ENCODE measurements around the gene THUMPD3. TPM values are rescaled to one million over a fixed set of nuclear protein-coding genes. Genes with fewer than 3 reads are reported as not detected.

Gene THUMPD3
- total and polyA plus RNA-seq, 7 donors = 15.6 to 38.5 (median 30.9) TPM

DNA sequence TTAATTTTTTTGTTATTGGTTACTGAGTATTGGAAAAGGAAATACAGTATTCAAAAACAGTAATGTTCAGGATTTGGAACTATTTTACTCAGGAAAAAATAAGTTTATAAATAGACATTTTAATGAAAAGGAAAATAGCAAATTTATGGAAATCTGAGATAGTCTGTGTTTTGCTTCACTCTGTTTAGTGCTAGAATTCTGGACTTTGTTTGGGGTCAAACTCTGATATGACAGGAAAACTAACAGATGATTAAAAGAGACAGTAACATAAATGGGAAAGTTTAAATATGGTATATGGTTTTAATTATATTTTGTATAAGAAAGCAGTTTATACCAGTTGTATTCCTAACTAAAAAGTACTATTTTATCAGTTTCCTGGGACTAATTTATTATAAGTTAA, 52.0 kb downstream of the THUMPD3 start:
- no peak for TF ChIP-seq POLR2AphosphoS5 (IDR thresholded peaks at IDR 0.05)
- no peak for TF ChIP-seq EP300 (IDR thresholded peaks at IDR 0.05)
- TF ChIP-seq CTCF (IDR thresholded peaks at IDR 0.05) = no peak
- TF ChIP-seq POLR2A (IDR thresholded peaks at IDR 0.05) = no peak

DNA sequence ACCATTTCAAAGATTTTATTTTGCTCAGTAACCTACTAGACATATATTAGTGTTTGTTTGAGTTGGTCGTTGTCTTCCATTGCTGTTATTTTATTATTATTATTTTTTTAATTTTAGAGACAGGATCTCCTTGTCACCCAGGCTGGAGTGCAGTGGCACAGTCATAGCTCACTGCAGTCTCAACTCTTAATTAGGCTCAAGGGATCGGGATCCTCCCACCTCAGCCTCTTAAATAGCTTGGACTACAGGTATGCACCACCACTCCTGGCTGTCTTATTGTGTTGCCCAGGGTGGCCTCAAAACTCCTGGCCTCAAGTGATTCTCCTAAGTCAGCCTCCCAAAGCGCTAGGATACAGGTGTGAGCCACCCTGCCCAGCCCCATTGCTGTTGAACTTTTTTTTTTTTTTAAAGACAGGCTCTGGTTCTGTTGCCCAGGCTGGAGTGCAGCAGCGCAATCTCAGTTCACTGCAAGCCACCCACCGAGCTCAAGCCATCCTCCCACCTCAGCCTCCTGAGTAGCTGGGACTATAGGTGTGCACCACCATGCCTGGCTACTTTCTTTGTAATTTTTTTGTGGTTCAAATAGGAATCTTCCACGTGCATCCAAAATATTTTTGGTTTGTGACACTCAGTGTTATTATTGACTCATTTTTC, 52.8 kb downstream of the THUMPD3 start:
- Histone ChIP-seq H3K4me3 (no peak overlapping the region), H3K4me1 (peaks cover 0 to 78% (median 59%) of the 10 kb centered on the region in 4 donors), H3K9me3 (no peaks in the 10 kb centered on the region), H3K27ac (no peak overlapping the region), H3K27me3 (no peaks in the 10 kb centered on the region), H3K36me3 (no peaks in the 10 kb centered on the region)
- TF ChIP-seq EP300 (IDR thresholded peaks at IDR 0.05) (no peak), POLR2A (IDR thresholded peaks at IDR 0.05) (no peak), POLR2AphosphoS5 (IDR thresholded peaks at IDR 0.05) (no peak)
- WGBS, 2 donors = 84 to 91% methylated on average over 6 of the region's 6 CpGs
- no peak for DNase-seq
- intact Hi-C loops (cut with DNase I) = no loop called here

More for the DNA sequence above, 52.0 kb downstream of the THUMPD3 start:
- H3K4me3 ChIP-seq = no peak overlapping the region
- H3K4me1 ChIP-seq = peaks cover 0 to 76% (median 60%) of the 10 kb centered on the region in 4 donors
- H3K9me3 ChIP-seq = no peaks in the 10 kb centered on the region
- no peaks in the 10 kb centered on the region for H3K27me3 ChIP-seq
- no peak for DNase-seq
- no peak overlapping the region for H3K27ac ChIP-seq
- intact Hi-C loops (cut with DNase I) = no loop called here
- H3K36me3 ChIP-seq = no peaks in the 10 kb centered on the region

DNA sequence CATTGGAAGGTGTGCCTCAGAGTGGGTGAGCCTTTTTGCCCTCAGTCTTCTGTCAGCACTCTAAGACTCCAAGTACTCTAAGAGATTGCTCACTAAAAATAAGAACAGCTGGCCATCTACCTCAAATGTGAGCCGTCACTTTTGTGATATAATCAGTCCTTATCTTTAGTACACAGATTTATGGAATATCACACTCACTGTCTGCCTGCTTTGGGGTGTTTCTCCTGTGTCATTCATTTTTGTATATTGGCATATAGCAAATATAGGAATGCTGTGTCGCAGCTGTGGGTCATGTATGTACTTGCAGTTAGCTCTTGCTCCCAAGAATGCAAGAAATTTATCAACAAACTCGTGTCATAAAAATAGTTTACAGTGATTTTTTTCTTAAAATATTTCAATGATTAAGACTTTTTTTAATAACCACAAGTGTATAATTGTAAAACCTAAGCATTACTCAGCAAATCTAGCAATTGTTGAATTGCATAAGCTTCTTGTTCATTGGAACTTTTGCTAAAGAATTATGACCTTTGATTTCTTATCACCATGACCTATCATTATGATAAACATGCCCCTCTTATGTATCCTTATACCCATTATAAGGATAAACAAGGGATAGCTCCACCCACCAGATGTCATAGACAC, 53.4 kb downstream of the THUMPD3 start:
- WGBS, 2 donors = 31 to 46% methylated on average over 3 of the region's 3 CpGs
- peak overlapping the region in 1 of 4 donors; percentile 6 for H3K27ac ChIP-seq
- intact Hi-C loops (cut with DNase I) = no loop called here
- H3K9me3 ChIP-seq = no peaks in the 10 kb centered on the region
- TF ChIP-seq POLR2AphosphoS5 (IDR thresholded peaks at IDR 0.05) (no peak), POLR2A (IDR thresholded peaks at IDR 0.05) (no peak), EP300 (IDR thresholded peaks at IDR 0.05) (no peak), CTCF (IDR thresholded peaks at IDR 0.05) (no peak)
- H3K4me1 ChIP-seq = peaks cover 0 to 78% (median 60%) of the 10 kb centered on the region in 4 donors
- DNase-seq = no peak
- no peaks in the 10 kb centered on the region for H3K27me3 ChIP-seq
- H3K4me3 ChIP-seq = no peak overlapping the region
- H3K36me3 ChIP-seq = no peaks in the 10 kb centered on the region

DNA sequence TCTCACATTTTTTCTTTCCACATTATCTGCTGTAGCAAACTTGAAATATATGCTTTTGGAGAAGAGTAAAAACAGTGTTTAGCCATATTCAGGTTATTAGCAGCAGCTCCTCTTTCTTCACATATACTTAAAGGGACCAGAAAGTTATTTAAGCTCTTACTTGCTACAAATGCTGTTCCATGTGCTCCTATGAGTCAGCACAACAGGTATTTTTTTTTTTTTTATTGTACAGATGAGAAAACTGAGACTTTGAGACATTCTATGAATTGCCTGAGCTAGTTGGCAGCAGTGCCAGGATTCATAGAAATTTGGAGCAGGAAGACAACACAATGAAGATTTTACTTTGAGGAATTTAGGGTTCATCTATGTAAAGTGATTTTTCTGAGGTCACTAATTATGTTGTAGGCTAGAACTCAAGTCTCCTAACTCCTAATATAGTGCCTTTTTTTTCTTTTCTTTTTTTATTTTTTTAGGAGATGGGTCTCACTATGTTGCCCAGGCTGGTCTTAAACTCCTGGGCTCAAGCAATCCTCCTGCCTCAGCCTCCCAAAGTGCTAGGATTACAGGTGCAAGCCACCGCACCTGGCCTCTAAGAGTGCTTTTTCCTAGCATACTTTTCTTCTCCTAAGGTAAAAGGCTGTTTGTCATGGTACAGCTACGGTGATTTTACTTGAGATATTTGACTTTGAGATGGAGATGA, 58.1 kb downstream of the THUMPD3 start:
- peak overlapping the region in 2 of 4 donors; percentile 37 to 88 for H3K27ac ChIP-seq
- no peak for TF ChIP-seq CTCF (IDR thresholded peaks at IDR 0.05)
- TF ChIP-seq POLR2A (IDR thresholded peaks at IDR 0.05) = no peak
- TF ChIP-seq EP300 (IDR thresholded peaks at IDR 0.05) = no peak
- no peak for TF ChIP-seq POLR2AphosphoS5 (IDR thresholded peaks at IDR 0.05)
- H3K4me3 ChIP-seq = no peak overlapping the region
- no peaks in the 10 kb centered on the region for H3K27me3 ChIP-seq
- DNase-seq = no peak
- peaks cover 0 to 92% (median 71%) of the 10 kb centered on the region in 4 donors for H3K4me1 ChIP-seq
- H3K36me3 ChIP-seq = no peaks in the 10 kb centered on the region
- intact Hi-C loops (cut with DNase I) = loop anchor here (5.0 kb wide), 1 partner anchor 59 kb away; the partner anchor contains the start of gene THUMPD3
- H3K9me3 ChIP-seq = no peaks in the 10 kb centered on the region
- WGBS, 2 donors = 65 to 87% methylated on average over 2 of the region's 2 CpGs
